ENCODE data around the gene CELA2B. TPM values are rescaled to one million over a fixed set of nuclear protein-coding genes. Genes with fewer than 3 reads are reported as not detected.

The CELA2B gene
- total RNA-seq, result not detected

DNA sequence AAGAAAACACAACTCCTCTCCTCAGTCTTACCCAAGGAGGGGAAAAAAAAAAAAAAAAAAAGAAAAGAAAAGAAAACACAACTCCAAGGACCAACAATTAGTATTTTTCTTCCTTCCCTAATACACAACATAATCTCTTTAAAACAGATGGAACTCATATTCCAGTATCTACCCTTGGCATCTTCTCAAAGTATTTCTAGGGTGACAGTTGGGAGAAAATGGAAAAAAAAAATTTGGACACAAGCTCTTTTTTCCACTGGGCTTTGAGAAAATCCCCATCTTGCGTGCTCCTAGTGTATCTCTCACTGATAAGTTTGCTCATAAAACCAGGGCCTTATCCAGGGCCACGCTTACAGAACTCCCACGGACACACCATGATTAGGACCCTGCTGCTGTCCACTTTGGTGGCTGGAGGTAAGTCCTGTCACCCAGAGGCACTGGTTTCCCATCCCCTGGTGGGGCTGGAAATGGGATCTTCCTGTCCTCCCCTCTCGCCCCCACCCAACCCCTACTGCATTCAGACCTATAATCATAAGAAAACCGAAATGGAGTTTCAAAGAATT, at the start of gene CELA2B:
CELA2B (plus strand) TSS at position 353 of the 563 bp plus-strand sequence; CDS start at position 375, 22 bp downstream.

DNA sequence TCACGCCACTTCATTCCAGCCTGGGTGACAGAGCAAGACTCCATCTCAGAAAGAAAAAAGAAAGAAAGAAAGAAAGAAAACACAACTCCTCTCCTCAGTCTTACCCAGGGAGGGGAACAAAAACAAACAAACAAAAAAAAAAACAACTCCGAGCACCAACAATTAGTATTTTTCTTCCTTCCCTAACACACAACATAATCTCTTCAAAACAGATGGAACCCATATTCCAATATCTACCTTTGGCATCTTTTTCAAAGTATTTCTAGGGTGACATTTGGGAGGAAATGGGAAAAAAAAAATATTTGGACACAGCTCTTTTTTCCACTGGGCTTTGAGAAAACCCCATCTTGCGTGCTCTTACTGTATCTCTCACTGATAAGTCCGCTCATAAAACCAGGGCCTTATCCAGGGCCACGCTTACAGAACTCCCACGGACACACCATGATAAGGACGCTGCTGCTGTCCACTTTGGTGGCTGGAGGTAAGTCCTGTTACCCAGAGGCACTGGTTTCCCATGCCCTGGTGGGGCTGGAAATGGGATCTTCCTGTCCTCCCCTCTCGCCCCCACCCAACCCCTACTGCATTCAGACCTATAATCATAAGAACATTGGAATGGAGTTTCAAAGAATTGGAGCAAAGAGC, 19.5 kb upstream of the CELA2B start, which contains the start of gene CELA2A:
CELA2A (plus strand) TSS at position 420 of the 642 bp plus-strand sequence; CDS start at position 442, 22 bp downstream.

DNA sequence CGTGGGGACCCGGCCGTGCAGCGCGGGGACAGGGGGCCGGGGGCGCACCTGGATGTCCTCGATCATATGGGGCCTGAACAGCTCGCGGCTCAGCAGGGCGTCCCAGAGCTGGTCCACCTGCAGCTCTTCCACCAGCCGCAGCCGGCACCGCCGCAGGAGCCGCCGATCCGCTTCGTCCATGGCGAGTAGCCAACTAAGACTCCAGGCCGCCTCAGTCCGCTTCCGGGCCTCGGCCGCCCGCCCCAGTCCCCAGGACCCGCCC, 48.0 kb downstream of the CELA2B start, which contains the start of gene CASP9:
CASP9 (minus strand) TSS at position 195 of the 262 bp plus-strand sequence; CDS start at position 180, 15 bp downstream.

DNA sequence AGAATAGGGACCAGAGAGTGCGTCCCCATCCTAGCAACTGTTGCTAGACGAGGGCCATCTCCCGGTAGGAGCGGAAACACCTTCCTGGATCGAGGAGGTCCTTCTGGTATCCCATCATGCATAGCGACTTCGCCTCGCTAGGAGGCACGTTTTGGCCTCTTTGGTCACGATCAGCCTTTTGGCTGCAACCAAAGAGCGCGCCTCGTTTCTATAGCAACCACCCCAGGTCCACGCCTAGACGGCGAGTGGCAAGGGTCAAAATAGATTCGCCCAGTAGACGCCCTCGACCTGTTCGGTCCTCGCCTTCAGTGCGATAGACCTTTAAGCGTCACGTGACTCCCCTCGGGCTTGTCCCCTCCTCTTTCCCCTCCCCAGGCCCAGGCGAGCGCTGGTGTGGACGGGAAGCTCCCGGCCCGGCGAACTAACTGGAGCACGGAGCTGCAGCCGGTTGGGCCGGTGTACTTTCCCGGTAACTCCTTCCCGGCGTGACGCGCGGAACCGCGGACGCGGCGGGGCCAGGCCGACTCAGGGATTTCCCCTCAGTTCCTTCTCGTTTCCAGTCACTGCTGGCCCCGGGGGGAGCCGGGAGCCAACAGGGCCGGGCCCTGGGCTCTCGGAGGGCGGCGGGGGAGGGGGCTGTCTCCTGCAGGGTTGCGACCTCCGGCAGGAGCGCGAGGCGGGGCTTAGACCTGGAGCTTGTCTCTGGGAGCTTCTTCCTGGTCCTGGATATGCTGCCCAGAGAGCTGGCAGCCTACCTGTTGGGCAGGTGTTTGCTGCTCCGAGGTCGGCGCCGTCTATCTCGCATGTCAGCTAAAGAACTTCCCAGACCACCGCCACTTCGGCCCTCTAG, 50.8 kb downstream of the CELA2B start, which contains the start of gene DNAJC16:
DNAJC16 (plus strand) TSS at position 359 of the 850 bp plus-strand sequence. CDS start 2,258 bp downstream, outside the sequence.

Other genes with a start within 250 kb of the CELA2B start
- gene FHAD1, start 228.9 kb upstream of the CELA2B start, total RNA-seq, result 0.94 TPM
- gene EFHD2, start 66.2 kb upstream of the CELA2B start, total RNA-seq, result 4.4 TPM
- not detected for gene CTRC, start 37.7 kb upstream of the CELA2B start, total RNA-seq
- not detected for gene CELA2A, start 19.4 kb upstream of the CELA2B start, total RNA-seq
- gene CASP9, start 48.1 kb downstream of the CELA2B start, total RNA-seq, result 3.4 TPM
- gene DNAJC16, start 50.7 kb downstream of the CELA2B start, total RNA-seq, result 21.9 TPM
- 0.31 TPM for gene AGMAT, start 108.9 kb downstream of the CELA2B start, total RNA-seq
- 48.5 TPM for gene DDI2, start 141.4 kb downstream of the CELA2B start, total RNA-seq
- gene PLEKHM2, start 208.2 kb downstream of the CELA2B start, total RNA-seq, result 41.0 TPM

All from parietal lobe (tissue), 1 donor.